Right cardiac atrium (tissue), 5 donors: ENCODE measurements around the gene EGFR. TPM values are rescaled to one million over a fixed set of nuclear protein-coding genes. Genes with fewer than 3 reads are reported as not detected.

Experiments
- ATAC-seq, 2 donors: fragments of 200-7000 bp; cut with Tn5 transposase; one replicate each; pipeline versions ENCODE4 v1.8.0 to v1.9.1; 2020; ENCODE audit warnings: moderate library complexity in 2 of 2, mild to moderate bottlenecking in 1 of 2
- DNase-seq, 3 donors: peaks; one replicate each; pipeline ENCODE4 v3.0.0-alpha.2; 2020
- H3K27ac ChIP-seq: one replicate; pipeline ENCODE4 v1.5.1; 2013; ENCODE audit warnings: mild to moderate bottlenecking, low read length, control low read depth, moderate library complexity
- H3K27me3 ChIP-seq: one replicate; pipeline ENCODE4 v1.6.1; 2013; ENCODE audit not compliant: control insufficient read depth, insufficient read depth
- H3K4me1 ChIP-seq: one replicate; pipeline ENCODE4 v1.6.1; 2013; ENCODE audit warnings: low read length; ENCODE audit not compliant: control insufficient read depth, insufficient read depth
- H3K4me3 ChIP-seq: one replicate; pipeline ENCODE4 v1.5.1; 2013; ENCODE audit warnings: low read length, control low read depth
- H3K9me3 ChIP-seq: one replicate; pipeline ENCODE4 v1.6.1; 2013; ENCODE audit warnings: low read length; ENCODE audit not compliant: control insufficient read depth
- WGBS: extraction: QIAGEN DNeasy Blood & Tissue Kit; methylation state at CpG from one replicate; pipeline ENCODE4 v1.1.7; 2013; 5-methylcytosine and 5-hydroxymethylcytosine counted together
- intact Hi-C, 4 donors: fragments of 100-400 bp; cut with DNase I; formaldehyde crosslinking; loops; one replicate each; pipeline versions ENCODE4 v1.11.0 to v1.14.0; 2022 to 2023
- polyA plus RNA-seq: library from polyadenylated mRNA; stranded (reverse); fragments of 200-250 nt; gene quantifications from one replicate; pipeline ENCODE4 v1.2.3, GENCODE V29; 2013
- total RNA-seq, 4 donors: library from RNA; stranded (reverse); fragmentation: NEBNext Ultra II Directional; extraction: Animal tissue kit (Norgen Biotek cat#: 25700); gene quantifications; one replicate each; pipeline ENCODE4 v1.2.1, GENCODE V29; 2021
- donor health status: healthy with polysubstance abuse.
- donor health status: DM: no; HTN: yes; CAD: no.
- donor health status: DM: no; HTN: no; CAD: no.
- donor health status: DM: no; HTN: yes; CAD: no; lungs with severe emphysema.
- donor health status: DM: yes; HTN: yes; CAD: no.

Gene EGFR
- total and polyA plus RNA-seq, 5 donors: 4.2 to 21.8 (median 14.8) TPM

DNA sequence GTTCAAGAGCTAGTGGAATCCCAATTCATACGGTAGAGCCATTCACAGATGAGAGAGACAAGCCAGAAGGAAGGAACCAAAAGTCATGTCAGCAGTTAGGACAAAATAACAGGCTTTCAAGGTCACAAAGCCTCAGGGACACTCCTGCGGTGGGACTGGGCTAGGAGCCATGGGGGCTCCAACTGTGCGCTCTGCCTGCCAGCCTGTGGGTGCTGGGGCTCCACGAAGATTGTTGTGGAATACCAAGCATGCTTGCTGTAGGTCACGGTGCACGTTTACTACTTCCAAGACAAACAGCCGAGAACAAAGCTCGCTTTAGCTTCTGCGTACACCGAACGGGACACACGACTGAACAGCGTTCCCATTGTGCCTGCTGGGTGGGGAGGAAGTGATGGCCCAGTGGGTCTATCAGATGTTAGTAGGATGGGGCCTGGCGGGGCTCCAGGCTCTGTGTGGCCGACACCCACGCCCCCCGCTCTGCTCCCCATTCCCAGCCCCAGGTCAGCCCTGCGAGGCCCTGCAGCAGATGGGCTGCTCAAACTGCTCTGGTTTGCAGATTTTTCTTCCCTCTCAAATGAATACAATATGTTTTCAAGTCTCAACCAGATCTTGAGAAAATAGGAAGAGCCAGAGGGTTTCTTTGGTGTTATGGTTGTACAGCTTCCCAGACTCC lies 158.9 kb downstream of the EGFR start:
- peaks cover 12% of the 10 kb centered on the region for H3K4me1 ChIP-seq
- WGBS: 39% methylated on average over 18 of the region's 18 CpGs
- intact Hi-C loops: no loop called here
- no peak overlapping the region for H3K4me3 ChIP-seq
- peak overlapping the region; percentile 2 for H3K27ac ChIP-seq
- no peaks in the 10 kb centered on the region for H3K27me3 ChIP-seq
- ATAC-seq (peak; percentile 67 to 94), DNase-seq (peak; percentile 71 to 86 (median 86))
- H3K9me3 ChIP-seq: no peaks in the 10 kb centered on the region

DNA sequence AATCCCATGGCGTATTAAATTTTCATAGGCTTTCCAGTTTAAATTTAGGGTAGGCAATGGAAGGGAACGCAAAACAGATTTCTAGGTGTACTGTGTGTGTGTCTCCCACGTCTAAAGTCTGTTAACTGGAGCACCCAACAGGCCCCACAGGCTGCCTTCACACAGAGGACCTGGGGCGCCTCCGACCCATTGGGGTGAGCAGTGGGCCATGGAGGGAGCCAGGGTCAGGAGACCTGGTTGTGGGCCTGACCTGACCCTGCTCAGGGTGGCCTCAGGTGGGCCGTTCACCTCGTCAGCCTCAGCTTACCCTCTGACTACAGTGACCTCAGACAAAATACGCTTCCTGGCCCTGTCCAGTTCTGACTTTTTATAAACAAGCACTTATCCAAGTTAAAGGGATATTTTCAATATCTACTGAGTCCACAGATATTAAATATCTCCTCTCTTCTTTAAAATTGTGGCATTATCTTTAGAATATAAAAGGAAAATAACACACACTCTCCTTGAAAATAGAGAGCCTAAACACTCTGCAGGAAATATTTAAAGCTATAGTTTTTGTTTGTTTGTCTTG lies 159.6 kb downstream of the EGFR start:
- intact Hi-C loops: no loop called here
- Histone ChIP-seq H3K27me3 (no peaks in the 10 kb centered on the region), H3K9me3 (no peaks in the 10 kb centered on the region), H3K4me1 (peaks cover 12% of the 10 kb centered on the region), H3K27ac (no peak overlapping the region), H3K4me3 (no peak overlapping the region)
- DNase-seq (no peak), ATAC-seq (peak; percentile 9 to 35)
- 79% methylated on average over 8 of the region's 8 CpGs for WGBS

DNA sequence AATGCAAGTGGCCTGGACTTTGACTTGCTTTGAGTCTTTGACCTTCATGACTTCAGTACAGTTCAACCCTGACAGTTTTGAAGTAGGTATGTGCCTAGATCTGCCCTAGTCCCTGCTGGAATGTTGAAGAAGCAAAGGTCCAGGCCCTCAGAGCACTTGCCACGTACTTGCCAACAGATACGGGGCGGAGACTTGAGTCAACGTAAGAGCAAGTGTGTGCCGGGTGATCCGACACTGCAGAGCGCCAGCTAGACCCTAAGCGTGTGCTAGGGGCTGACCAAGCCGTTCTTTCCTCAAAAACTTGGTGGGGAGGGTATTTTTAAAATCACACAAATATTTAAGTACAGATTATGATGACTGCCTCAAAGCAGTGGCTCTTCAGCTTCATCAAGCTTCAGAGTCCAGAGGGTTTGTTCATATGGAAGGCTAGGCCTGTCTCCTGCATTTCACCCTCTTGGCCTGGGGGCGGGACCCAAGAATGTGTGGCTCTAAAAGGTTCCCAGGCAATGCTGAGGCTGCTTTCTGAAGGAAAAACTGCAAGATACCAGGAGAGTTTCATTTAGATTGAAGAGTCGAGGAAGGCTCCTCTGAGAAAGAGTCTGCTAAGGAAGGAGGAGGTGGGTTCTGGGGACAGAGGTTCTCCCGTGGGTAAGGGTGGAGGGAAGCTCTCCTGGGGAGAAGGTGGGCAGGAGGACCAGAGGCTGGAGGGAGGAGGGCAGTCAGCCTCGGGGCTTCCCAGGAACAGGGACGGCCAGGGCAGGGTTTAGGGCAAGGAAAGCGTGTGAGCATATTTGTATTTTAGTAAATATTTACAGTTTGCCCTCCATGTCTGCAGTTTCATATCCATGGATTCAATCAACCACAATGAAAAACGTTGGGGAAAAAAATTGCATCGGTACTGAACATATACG lies 160.3 kb downstream of the EGFR start:
- ATAC-seq: no peak
- intact Hi-C loops: no loop called here
- peaks cover 12% of the 10 kb centered on the region for H3K4me1 ChIP-seq

DNA sequence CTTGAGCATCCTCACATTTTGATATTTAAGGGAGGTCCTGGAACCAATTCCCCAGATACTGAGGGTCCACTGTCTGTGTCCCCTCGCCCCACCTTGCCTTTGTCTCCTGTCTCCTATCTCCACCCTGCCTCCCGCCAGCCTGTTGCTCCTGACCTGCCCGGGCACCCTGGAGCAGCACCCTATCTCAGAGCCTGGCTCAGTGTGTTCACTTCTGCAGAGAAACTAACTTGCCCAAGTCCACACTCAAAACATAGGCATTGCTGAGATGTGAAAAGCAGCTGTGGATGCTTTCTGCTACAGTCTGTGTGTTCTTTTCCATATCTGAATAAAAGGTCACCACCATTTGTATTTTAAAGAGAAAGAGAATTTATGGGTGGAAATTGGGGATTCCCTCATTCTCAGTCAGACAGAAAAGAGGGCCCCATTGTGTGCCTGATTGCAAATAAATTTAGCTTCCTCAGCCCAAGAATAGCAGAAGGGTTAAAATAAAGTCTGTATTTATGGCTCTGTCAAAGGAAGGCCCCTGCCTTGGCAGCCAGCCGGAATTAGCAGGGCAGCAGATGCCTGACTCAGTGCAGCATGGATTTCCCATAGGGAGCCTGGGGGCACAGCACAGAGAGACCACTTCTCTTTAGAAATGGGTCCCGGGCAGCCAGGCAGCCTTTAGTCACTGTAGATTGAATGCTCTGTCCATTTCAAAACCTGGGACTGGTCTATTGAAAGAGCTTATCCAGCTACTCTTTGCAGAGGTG lies 161.3 kb downstream of the EGFR start:
- peaks cover 12% of the 10 kb centered on the region for H3K4me1 ChIP-seq
- peak in 1 of 3 donors; percentile 55 for DNase-seq
- H3K4me3 ChIP-seq: no peak overlapping the region
- 77% methylated on average over 5 of the region's 5 CpGs for WGBS
- ATAC-seq: no peak
- H3K27me3 ChIP-seq: no peaks in the 10 kb centered on the region
- no peak overlapping the region for H3K27ac ChIP-seq
- no peaks in the 10 kb centered on the region for H3K9me3 ChIP-seq
- intact Hi-C loops: no loop called here

More for the DNA sequence above, 160.3 kb downstream of the EGFR start:
- no peaks in the 10 kb centered on the region for H3K27me3 ChIP-seq
- H3K27ac ChIP-seq: no peak overlapping the region
- no peaks in the 10 kb centered on the region for H3K9me3 ChIP-seq
- 77% methylated on average over 18 of the region's 18 CpGs for WGBS
- H3K4me3 ChIP-seq: no peak overlapping the region
- no peak for DNase-seq

DNA sequence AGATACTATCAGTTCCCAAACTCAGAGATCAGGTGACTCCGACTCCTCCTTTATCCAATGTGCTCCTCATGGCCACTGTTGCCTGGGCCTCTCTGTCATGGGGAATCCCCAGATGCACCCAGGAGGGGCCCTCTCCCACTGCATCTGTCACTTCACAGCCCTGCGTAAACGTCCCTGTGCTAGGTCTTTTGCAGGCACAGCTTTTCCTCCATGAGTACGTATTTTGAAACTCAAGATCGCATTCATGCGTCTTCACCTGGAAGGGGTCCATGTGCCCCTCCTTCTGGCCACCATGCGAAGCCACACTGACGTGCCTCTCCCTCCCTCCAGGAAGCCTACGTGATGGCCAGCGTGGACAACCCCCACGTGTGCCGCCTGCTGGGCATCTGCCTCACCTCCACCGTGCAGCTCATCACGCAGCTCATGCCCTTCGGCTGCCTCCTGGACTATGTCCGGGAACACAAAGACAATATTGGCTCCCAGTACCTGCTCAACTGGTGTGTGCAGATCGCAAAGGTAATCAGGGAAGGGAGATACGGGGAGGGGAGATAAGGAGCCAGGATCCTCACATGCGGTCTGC lies 162.2 kb downstream of the EGFR start:
- no peaks in the 10 kb centered on the region for H3K27me3 ChIP-seq
- 80% methylated on average over 19 of the region's 19 CpGs for WGBS
- DNase-seq: no peak
- H3K9me3 ChIP-seq: no peaks in the 10 kb centered on the region
- H3K4me1 ChIP-seq: peaks cover 12% of the 10 kb centered on the region
- H3K4me3 ChIP-seq: no peak overlapping the region
- no peak for ATAC-seq
- intact Hi-C loops: no loop called here
- no peak overlapping the region for H3K27ac ChIP-seq

DNA sequence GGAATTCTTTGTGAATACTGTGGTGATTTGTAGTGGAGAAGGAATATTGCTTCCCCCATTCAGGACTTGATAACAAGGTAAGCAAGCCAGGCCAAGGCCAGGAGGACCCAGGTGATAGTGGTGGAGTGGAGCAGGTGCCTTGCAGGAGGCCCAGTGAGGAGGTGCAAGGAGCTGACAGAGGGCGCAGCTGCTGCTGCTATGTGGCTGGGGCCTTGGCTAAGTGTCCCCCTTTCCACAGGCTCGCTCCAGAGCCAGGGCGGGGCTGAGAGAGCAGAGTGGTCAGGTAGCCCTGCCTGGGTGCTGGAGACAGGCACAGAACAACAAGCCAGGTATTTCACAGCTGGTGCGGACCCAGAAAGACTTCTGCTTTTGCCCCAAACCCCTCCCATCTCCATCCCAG lies 162.9 kb downstream of the EGFR start:
- no peaks in the 10 kb centered on the region for H3K9me3 ChIP-seq
- H3K27ac ChIP-seq: no peak overlapping the region
- H3K4me3 ChIP-seq: no peak overlapping the region
- H3K27me3 ChIP-seq: no peaks in the 10 kb centered on the region
- peaks cover 13% of the 10 kb centered on the region for H3K4me1 ChIP-seq
- intact Hi-C loops: no loop called here
- DNase-seq: no peak
- WGBS: 95% methylated on average over 4 of the region's 4 CpGs
- ATAC-seq: no peak

DNA sequence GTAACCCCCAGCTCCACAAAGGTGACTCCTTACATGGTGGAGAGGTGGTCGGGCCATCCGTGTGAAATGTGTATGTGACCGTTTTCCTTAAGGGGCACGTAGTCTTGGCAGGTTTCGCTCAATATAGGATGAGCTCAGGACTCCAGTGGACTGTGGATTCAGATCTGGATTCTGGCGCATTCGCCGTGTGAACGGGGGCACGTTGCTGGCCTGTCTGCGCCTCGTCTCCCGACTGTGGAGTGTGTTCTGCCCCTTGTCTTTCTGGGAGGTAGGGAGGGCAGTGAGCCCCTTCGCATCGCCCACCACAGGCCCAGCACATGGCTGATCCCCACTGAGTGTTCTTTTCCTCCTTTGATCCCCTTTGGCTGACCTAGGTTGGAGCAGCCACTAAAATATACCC lies 165.1 kb downstream of the EGFR start:
- no peak for ATAC-seq
- Histone ChIP-seq H3K4me1 (peaks cover 16% of the 10 kb centered on the region), H3K27ac (no peak overlapping the region), H3K27me3 (no peaks in the 10 kb centered on the region), H3K9me3 (no peaks in the 10 kb centered on the region), H3K4me3 (no peak overlapping the region)
- DNase-seq: no peak
- WGBS: 81% methylated on average over 15 of the region's 15 CpGs
- intact Hi-C loops: no loop called here

DNA sequence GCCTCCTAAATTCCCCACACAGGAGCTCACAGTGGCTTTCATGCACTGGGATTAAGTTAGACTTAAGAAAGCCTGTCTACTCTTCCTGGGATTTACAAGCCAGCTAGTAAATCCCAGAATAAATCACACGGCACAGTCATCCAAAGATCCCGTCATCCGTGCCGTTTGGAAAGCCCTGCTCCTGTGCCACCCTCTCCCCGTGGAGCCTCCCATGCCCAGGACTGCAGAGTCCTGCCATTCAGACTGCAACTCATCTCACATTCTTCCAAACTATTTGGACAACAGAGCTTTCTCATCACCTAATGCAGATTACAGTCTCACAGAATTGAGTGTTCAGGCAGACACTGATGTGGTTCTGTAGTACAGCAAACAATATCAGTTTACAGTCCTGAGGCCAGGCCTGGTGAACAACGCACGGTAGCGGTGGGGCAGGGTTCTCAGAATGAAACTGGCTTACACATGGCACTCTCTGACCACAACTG lies 166.5 kb downstream of the EGFR start:
- no peak overlapping the region for H3K4me3 ChIP-seq

DNA sequence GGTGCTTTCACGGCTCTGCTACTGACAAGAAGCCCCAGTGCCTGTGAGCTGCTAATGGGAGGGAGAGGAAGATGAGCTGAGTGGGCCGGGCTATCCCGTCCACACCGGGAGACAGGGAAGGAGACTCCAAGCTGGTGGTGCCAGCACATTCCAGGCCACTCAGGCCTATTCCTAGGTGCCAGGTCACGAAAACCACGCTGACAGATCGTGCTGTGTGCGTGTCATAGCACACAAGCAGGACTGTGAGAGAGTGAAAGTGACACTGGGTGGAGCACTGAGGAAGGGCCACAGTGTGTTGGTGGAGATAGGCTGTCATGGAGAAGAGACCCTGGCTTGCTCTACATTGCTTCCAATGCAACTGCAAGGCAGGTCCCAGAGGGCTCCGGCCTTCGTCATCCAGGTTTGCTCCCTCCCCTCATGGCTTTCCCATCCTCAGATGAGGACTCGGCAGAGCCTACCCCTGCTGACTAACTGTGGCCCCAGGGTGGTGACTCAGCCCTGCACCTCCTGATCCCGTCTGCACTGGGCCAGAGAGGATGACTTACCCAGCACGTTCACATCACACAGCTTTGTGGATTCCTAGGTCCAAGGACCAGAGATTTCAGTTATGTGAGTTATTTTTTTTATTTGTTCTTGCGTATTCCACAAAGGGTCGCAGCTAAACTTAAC lies 167.3 kb downstream of the EGFR start:
- 84% methylated on average over 15 of the region's 15 CpGs for WGBS
- peak; percentile 54 to 57 for ATAC-seq
- intact Hi-C loops: no loop called here
- H3K4me3 ChIP-seq: no peak overlapping the region
- H3K27me3 ChIP-seq: no peaks in the 10 kb centered on the region
- H3K9me3 ChIP-seq: no peaks in the 10 kb centered on the region
- H3K4me1 ChIP-seq: peaks cover 19% of the 10 kb centered on the region
- H3K27ac ChIP-seq: peak overlapping the region; percentile 70
- DNase-seq: no peak

More for the DNA sequence above, 166.5 kb downstream of the EGFR start:
- intact Hi-C loops: no loop called here
- Histone ChIP-seq H3K9me3 (no peaks in the 10 kb centered on the region), H3K27me3 (no peaks in the 10 kb centered on the region), H3K4me1 (peaks cover 19% of the 10 kb centered on the region), H3K27ac (peak overlapping the region; percentile 70)
- peak; percentile 14 to 51 for ATAC-seq
- WGBS: 68% methylated on average over 8 of the region's 8 CpGs
- DNase-seq: no peak
